Superior temporal gyrus (tissue), 1 donor: ENCODE data around the gene NLGN1.

Source experiments
- DNase-seq: peaks from one replicate; pipeline ENCODE4 v3.0.0-alpha.2; 2016; ENCODE audit errors: extremely low spot score

NLGN1 gene

GRCh38 chr3:173755161-173755560 is 357.6 kb downstream of the NLGN1 start:
- DNase-seq: no peak

- no peak for DNase-seq
Observed at GRCh38 chr3:173761161-173761560, 363.6 kb downstream of the NLGN1 start.

- no peak for DNase-seq
Observed at GRCh38 chr3:173762501-173762900, 365.0 kb downstream of the NLGN1 start.

- DNase-seq: no peak
Observed at GRCh38 chr3:173770011-173770410, 372.5 kb downstream of the NLGN1 start.

GRCh38 chr3:173770796-173771573 is 373.4 kb downstream of the NLGN1 start:
- DNase-seq: no peak

GRCh38 chr3:173773800-173774199 is 376.3 kb downstream of the NLGN1 start:
- no peak for DNase-seq

GRCh38 chr3:173774294-173774693 is 376.8 kb downstream of the NLGN1 start:
- no peak for DNase-seq

GRCh38 chr3:173778251-173778650 is 380.7 kb downstream of the NLGN1 start:
- no peak for DNase-seq

- no peak for DNase-seq
Observed at GRCh38 chr3:173780067-173780466, 382.5 kb downstream of the NLGN1 start.

- DNase-seq: no peak
Observed at GRCh38 chr3:173785004-173785403, 387.5 kb downstream of the NLGN1 start.

- DNase-seq: no peak
Observed at GRCh38 chr3:173789530-173790162, 392.1 kb downstream of the NLGN1 start.

GRCh38 chr3:173793963-173794362 is 396.4 kb downstream of the NLGN1 start:
- no peak for DNase-seq

- no peak for DNase-seq
Observed at GRCh38 chr3:173796405-173796804, 398.9 kb downstream of the NLGN1 start.

GRCh38 chr3:173796890-173797289 is 399.3 kb downstream of the NLGN1 start:
- no peak for DNase-seq

GRCh38 chr3:173799060-173799816 is 401.7 kb downstream of the NLGN1 start:
- DNase-seq: no peak

- DNase-seq: no peak
Observed at GRCh38 chr3:173800154-173800553, 402.6 kb downstream of the NLGN1 start.

GRCh38 chr3:173814809-173815208 is 417.3 kb downstream of the NLGN1 start:
- DNase-seq: no peak

GRCh38 chr3:173819368-173819767 is 421.8 kb downstream of the NLGN1 start:
- DNase-seq: no peak

GRCh38 chr3:173823911-173824460 is 426.4 kb downstream of the NLGN1 start:
- DNase-seq: no peak

- DNase-seq: no peak
Observed at GRCh38 chr3:173825730-173826129, 428.2 kb downstream of the NLGN1 start.

GRCh38 chr3:173826416-173826815 is 428.9 kb downstream of the NLGN1 start:
- DNase-seq: no peak

GRCh38 chr3:173826901-173827609 is 429.5 kb downstream of the NLGN1 start:
- peak; percentile 58 for DNase-seq
